ENCODE measurements around the gene PPP1R13L.

Gene PPP1R13L

GRCh38 chr19:45406226-45407090 lies 1.6 kb upstream of the PPP1R13L start, which contains the start of gene POLR1G:
POLR1G (plus strand) TSS chr19:45406644; CDS start chr19:45406697, 53 bp downstream.
- peak; percentile 73 for DNase-seq

GRCh38 chr19:45405435-45406225 lies 761 bp upstream of the PPP1R13L start:
- peak; percentile 81 for DNase-seq

GRCh38 chr19:45403781-45404556 lies 900 bp downstream of the PPP1R13L start:
- DNase-seq = no peak

- DNase-seq = no peak
These were observed 1.6 kb downstream of the PPP1R13L start for GRCh38 chr19:45403272-45403671.

- DNase-seq = peak; percentile 40
These were observed 2.4 kb downstream of the PPP1R13L start for GRCh38 chr19:45402298-45403061.

GRCh38 chr19:45401815-45402214 lies 3.1 kb downstream of the PPP1R13L start:
- no peak for DNase-seq

GRCh38 chr19:45400192-45400591 lies 4.7 kb downstream of the PPP1R13L start:
- DNase-seq = no peak

GRCh38 chr19:45395821-45396617 lies 8.8 kb downstream of the PPP1R13L start:
- DNase-seq = no peak

GRCh38 chr19:45391871-45392665 lies 12.8 kb downstream of the PPP1R13L start:
- DNase-seq = no peak

- peak; percentile 41 for DNase-seq
These were observed 13.5 kb downstream of the PPP1R13L start for GRCh38 chr19:45391346-45391745.

- DNase-seq = no peak
These were observed 19.3 kb downstream of the PPP1R13L start for GRCh38 chr19:45385392-45386221.

- DNase-seq = no peak
These were observed 22.4 kb downstream of the PPP1R13L start for GRCh38 chr19:45382426-45382825.

GRCh38 chr19:45380107-45380506 lies 24.8 kb downstream of the PPP1R13L start:
- DNase-seq = no peak

GRCh38 chr19:45376045-45376724 lies 28.7 kb downstream of the PPP1R13L start:
- no peak for DNase-seq

GRCh38 chr19:45370410-45371204 lies 34.3 kb downstream of the PPP1R13L start, which contains the start of gene ERCC2:
ERCC2 (minus strand) TSS chr19:45370573; CDS start chr19:45370540, 33 bp downstream.
- DNase-seq = peak; percentile 99

- no peak for DNase-seq
These were observed 36.0 kb downstream of the PPP1R13L start for GRCh38 chr19:45368737-45369340.

- no peak for DNase-seq
These were observed 36.7 kb downstream of the PPP1R13L start for GRCh38 chr19:45368127-45368526.
